T-cell (primary cell): ENCODE results near the gene DOP1A. TPM values are rescaled to one million over a fixed set of nuclear protein-coding genes. Genes with fewer than 3 reads are reported as not detected.

Source experiments
- ATAC-seq, 4 experiments: fragments of 200-7000 bp in 3 of 4; fragments of 150-1000 bp in 1 of 4; cut with Tn5 transposase; replicated peaks in 1 of 4; 1 replicate in 3 of 4; 2 replicates in 1 of 4; pipeline ENCODE4 v1.10.0; 2021; ENCODE audit warnings: moderate library complexity in 3 of 4, mild to moderate bottlenecking in 2 of 4, moderate number of reproducible peaks in 1 of 4
- CTCF ChIA-PET, 2 donors: fragments of 300-600 bp; sonication (Branson Sonifier 250); formaldehyde crosslinking; loops; one replicate each; lab custom pipeline; 2022; ENCODE audit warnings: antibody characterized with exemption in 2 of 2; lab: Charles Lee
- POLR2A ChIA-PET, 2 donors: fragments of 300-600 bp; sonication (Branson Sonifier 250); formaldehyde crosslinking; loops; one replicate each; lab custom pipeline; 2022; ENCODE audit warnings: antibody characterized with exemption in 2 of 2; lab: Charles Lee
- DNase-seq, 35 experiments: peaks; one replicate each; pipeline versions ENCODE4 v3.0.0 to v3.0.0-alpha.2; 2013 to 2023
- H3K27ac ChIP-seq: one replicate; pipeline ENCODE4 v1.5.1; 2013; ENCODE audit warnings: low read length
- H3K27me3 ChIP-seq, 2 experiments: replicated peaks in 1 of 2; 1 replicate in 1 of 2; 2 replicates in 1 of 2; pipeline versions ENCODE4 v1.6.1 to v1.7.0; 2013; ENCODE audit warnings: low read length in 1 of 2, mixed read lengths in 1 of 2; ENCODE audit not compliant: control insufficient read depth in 2 of 2, insufficient read depth in 2 of 2; ENCODE audit errors: extremely low read depth in 1 of 2
- H3K36me3 ChIP-seq, 2 donors: 1 replicate in 1 of 2; 2 replicates in 1 of 2; pipeline versions ENCODE4 v1.6.1 to v1.7.0; 2013; ENCODE audit warnings: low read length in 1 of 2; ENCODE audit not compliant: control insufficient read depth in 2 of 2, insufficient read depth in 1 of 2; ENCODE audit errors: extremely low read depth in 1 of 2
- H3K4me1 ChIP-seq, 2 experiments: 1 replicate in 1 of 2; 2 replicates in 1 of 2; pipeline versions ENCODE4 v1.6.1 to v1.7.0; 2013; ENCODE audit warnings: low read length in 2 of 2, mixed read lengths in 1 of 2; ENCODE audit not compliant: insufficient read depth in 2 of 2, control insufficient read depth in 1 of 2; ENCODE audit errors: extremely low read depth in 1 of 2
- H3K4me3 ChIP-seq, 2 donors: 1 replicate in 1 of 2; 2 replicates in 1 of 2; pipeline versions ENCODE4 v1.5.1 to v1.7.0; 2013; ENCODE audit warnings: mild to moderate bottlenecking in 2 of 2, low read length in 1 of 2, moderate library complexity in 1 of 2; ENCODE audit not compliant: control insufficient read depth in 1 of 2; ENCODE audit errors: extremely low read depth in 1 of 2
- H3K9me3 ChIP-seq: 2 replicates; pipeline ENCODE4 v1.7.0; 2013
- H3K27ac Mint-ChIP-seq, 2 donors: one replicate each; pipeline ENCODE4 v1.8.0; 2020 to 2021; ENCODE audit warnings: mild to moderate bottlenecking in 2 of 2, mixed read lengths in 2 of 2
- H3K27me3 Mint-ChIP-seq, 2 donors: one replicate each; pipeline ENCODE4 v1.8.0; 2021 to 2022; ENCODE audit warnings: mixed read lengths in 2 of 2
- H3K36me3 Mint-ChIP-seq: one replicate; pipeline ENCODE4 v1.8.0; 2021; ENCODE audit warnings: mixed read lengths
- H3K4me1 Mint-ChIP-seq, 3 donors: one replicate each; pipeline ENCODE4 v1.8.0; 2020 to 2022; ENCODE audit warnings: mixed read lengths in 3 of 3, mild to moderate bottlenecking in 1 of 3
- H3K4me3 Mint-ChIP-seq, 3 donors: one replicate each; pipeline ENCODE4 v1.8.0; 2020 to 2022; ENCODE audit warnings: mild to moderate bottlenecking in 3 of 3, mixed read lengths in 3 of 3, moderate library complexity in 3 of 3
- H3K9me3 Mint-ChIP-seq, 3 donors: one replicate each; pipeline ENCODE4 v1.8.0; 2020 to 2022; ENCODE audit warnings: mixed read lengths in 3 of 3
- WGBS: methylation state at CpG from one replicate; pipeline ENCODE4 v1.1.5; 2013; ENCODE audit warnings: missing lambda C conversion rate; ENCODE audit not compliant: insufficient coverage; 5-methylcytosine and 5-hydroxymethylcytosine counted together
- total RNA-seq, 35 experiments: library from RNA in 6 of 35; stranded (reverse) in 6 of 35; fragments of 120-200 nt in 1 of 35; gene quantifications; one replicate each; pipeline versions ENCODE4 v1.2.1 to v1.2.4 and lab custom pipeline; 2013 to 2026

Gene DOP1A
- total RNA-seq, 5 donors from 2014 or later (not counting 1 experiment from before 2014, with no cell fraction given) = 19.0 to 26.8 (median 25.5) TPM

DNA sequence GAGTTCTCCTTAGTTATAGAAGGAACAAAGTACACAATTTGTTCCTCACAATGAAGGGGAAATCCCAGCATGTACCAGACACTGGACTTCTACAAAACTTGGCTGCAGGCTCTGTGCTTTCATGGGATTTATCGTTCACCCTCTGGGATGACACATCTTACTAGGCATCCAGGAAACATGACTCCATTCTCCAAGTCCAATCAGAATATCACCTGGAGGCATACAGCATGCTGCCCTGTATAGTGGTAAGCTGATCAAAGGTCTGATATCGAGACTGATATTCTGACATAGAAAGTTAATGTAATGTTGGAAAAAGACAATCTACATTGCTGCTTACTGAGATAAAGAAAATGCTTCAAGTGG, 132.4 kb downstream of the DOP1A start:
- ChIA-PET POLR2A (no interaction called here), CTCF (no interaction called here)
- DNase-seq (no peak), ATAC-seq (no peak)
- H3K9me3 Mint-ChIP-seq = no peaks in the 10 kb centered on the region
- H3K27me3 Mint-ChIP-seq = no peaks in the 10 kb centered on the region
- no peak overlapping the region for H3K27ac Mint-ChIP-seq
- Histone ChIP-seq H3K9me3 (no peaks in the 10 kb centered on the region), H3K36me3 (no peaks in the 10 kb centered on the region), H3K27me3 (no peaks in the 10 kb centered on the region), H3K4me3 (no peak overlapping the region), H3K4me1 (no peaks in the 10 kb centered on the region), H3K27ac (no peak overlapping the region)
- H3K4me3 Mint-ChIP-seq = no peak overlapping the region
- peaks cover 4 to 17% (median 10%) of the 10 kb centered on the region in 3 donors for H3K4me1 Mint-ChIP-seq
- WGBS = 80% methylated on average over 1 of the region's 2 CpGs
- H3K36me3 Mint-ChIP-seq = no peaks in the 10 kb centered on the region

DNA sequence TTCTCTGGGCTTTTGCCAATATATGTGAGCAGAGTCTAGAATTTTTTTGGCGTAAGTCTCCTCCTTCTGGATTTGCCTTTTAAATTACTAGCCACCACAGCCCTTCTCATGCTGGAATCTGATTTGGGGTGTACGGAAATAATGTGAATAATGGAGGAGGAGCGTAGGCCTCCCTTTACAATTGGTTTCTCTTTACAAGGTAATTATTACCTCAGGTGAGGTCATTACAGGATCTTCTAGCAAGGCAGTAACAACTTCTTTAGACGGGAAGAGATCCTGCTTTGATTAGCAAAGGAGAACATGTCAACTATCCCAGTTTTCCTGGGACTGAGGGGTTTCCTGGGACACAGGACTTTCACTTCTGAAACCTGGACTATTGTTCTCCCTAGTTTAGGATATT, 134.6 kb downstream of the DOP1A start:
- Histone ChIP-seq H3K27me3 (no peaks in the 10 kb centered on the region), H3K4me3 (no peak overlapping the region), H3K9me3 (no peaks in the 10 kb centered on the region), H3K27ac (no peak overlapping the region), H3K4me1 (no peaks in the 10 kb centered on the region), H3K36me3 (no peaks in the 10 kb centered on the region)
- no CpG with 5 or more reads among the region's 4 CpGs for WGBS
- DNase-seq = no peak
- ChIA-PET CTCF (no interaction called here), POLR2A (no interaction called here)
- peaks cover 0 to 3% (median 0%) of the 10 kb centered on the region in 3 donors for H3K4me1 Mint-ChIP-seq
- no peak overlapping the region for H3K27ac Mint-ChIP-seq
- H3K9me3 Mint-ChIP-seq = no peaks in the 10 kb centered on the region
- no peak overlapping the region for H3K4me3 Mint-ChIP-seq
- no peak for ATAC-seq
- H3K27me3 Mint-ChIP-seq = peaks cover 3 to 9% of the 10 kb centered on the region in 2 donors
- no peaks in the 10 kb centered on the region for H3K36me3 Mint-ChIP-seq

DNA sequence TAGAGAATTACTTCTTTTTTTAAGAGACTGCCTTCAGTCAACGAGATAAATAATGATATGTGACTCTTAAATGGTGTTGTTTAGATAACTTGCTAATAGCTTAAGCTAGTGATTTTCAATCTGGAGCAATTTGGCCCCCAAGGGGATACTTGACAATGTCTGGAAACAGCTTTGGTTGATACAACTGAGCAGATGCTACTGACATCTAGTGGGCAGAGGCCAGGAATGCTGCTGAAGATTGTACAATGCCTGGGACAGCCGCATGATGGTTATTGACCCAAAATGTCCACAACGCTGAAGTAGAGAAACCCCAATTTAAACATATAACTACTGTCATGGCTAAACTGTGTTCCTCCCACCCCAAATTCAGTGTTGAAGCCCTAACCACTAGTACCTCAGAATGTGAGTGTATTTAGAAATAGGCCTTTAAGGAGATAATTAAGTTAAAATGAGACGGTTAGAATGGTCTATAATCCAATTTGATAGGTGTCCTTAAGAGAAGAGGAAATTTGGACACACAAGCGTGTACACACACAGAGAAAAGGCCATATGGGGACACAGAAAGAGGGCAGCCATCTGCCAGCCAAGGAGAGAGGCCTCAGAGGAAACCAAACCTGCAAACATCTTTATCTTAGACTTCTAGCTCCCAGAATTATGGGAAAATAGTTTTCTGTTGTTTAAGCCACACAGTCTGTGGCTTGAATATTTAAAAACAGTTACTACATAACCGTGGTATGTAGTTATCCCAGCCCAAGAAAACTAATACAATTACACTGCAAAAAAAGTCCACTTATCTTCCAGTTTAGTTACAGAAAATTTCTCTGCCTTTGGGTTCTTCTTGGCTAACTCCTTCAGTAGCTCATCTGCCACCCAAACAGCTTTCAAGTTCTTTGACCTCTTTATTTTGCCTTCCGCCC, 147.9 kb downstream of the DOP1A start:
- peak; percentile 85 to 98 (median 89) for ATAC-seq
- Histone ChIP-seq H3K36me3 (no peaks in the 10 kb centered on the region), H3K4me1 (no peaks in the 10 kb centered on the region), H3K4me3 (no peak overlapping the region), H3K9me3 (no peaks in the 10 kb centered on the region), H3K27ac (no peak overlapping the region), H3K27me3 (peaks cover 0 to 3% of the 10 kb centered on the region in 2 experiments)
- H3K36me3 Mint-ChIP-seq = no peaks in the 10 kb centered on the region
- H3K4me1 Mint-ChIP-seq = no peaks in the 10 kb centered on the region
- CTCF ChIA-PET = interaction anchor here (0.5 to 3.5 kb wide), 20 partner anchors 11 to 1013 kb away, joined by 3 to 52 read pairs (median 3); partner anchors contain the start of genes UBE3D (in 2 of the 2) and DOP1A (in 1 of the 2)
- peaks cover 11 to 17% of the 10 kb centered on the region in 2 donors for H3K27me3 Mint-ChIP-seq
- peak in 34 of 35 experiments; percentile 7 to 72 (median 37) for DNase-seq
- H3K27ac Mint-ChIP-seq = no peak overlapping the region
- 22% methylated on average over 3 of the region's 7 CpGs for WGBS
- H3K4me3 Mint-ChIP-seq = no peak overlapping the region
- no peaks in the 10 kb centered on the region for H3K9me3 Mint-ChIP-seq
- POLR2A ChIA-PET = interaction anchor here in 1 of 2 donors (0.9 kb wide), 1 partner anchor 149 kb away, joined by 3 read pairs; no protein-coding TSS in a partner anchor

DNA sequence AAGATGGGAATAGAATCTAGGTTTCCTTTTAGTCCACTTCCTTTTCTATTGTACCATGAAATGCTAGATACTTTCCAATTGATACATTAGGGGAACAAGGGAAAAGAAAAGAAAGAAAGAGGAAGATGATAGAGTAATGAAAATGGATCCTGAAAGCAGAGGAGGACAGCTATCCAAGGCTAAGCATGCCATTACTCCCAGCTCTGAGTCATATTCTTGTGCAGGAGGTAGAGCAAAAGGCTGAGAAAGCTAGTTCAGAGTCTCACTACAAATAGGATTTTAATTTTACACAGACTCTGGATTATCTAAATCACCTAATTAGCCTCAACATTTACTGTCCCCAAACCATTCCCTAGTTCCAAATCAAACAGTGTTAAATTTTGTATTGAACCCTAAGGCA, 149.3 kb downstream of the DOP1A start:
- H3K27me3 Mint-ChIP-seq = peaks cover 6 to 9% of the 10 kb centered on the region in 2 donors
- H3K4me1 Mint-ChIP-seq = no peaks in the 10 kb centered on the region
- no peaks in the 10 kb centered on the region for H3K27me3 ChIP-seq
- H3K36me3 Mint-ChIP-seq = no peaks in the 10 kb centered on the region
- no peak overlapping the region for H3K27ac Mint-ChIP-seq
- ChIA-PET POLR2A (no interaction called here), CTCF (interaction anchor here (0.8 to 3.5 kb wide), 9 partner anchors 9 to 297 kb away, joined by 3 to 52 read pairs (median 4); partner anchors contain the start of genes DOP1A (in 2 of the 2) and UBE3D (in 2 of the 2))
- no peaks in the 10 kb centered on the region for H3K9me3 ChIP-seq
- H3K36me3 ChIP-seq = no peaks in the 10 kb centered on the region
- no peak overlapping the region for H3K4me3 ChIP-seq
- H3K4me3 Mint-ChIP-seq = no peak overlapping the region
- no peak for DNase-seq
- ATAC-seq = no peak
- no peaks in the 10 kb centered on the region for H3K9me3 Mint-ChIP-seq
- no peaks in the 10 kb centered on the region for H3K4me1 ChIP-seq
- no peak overlapping the region for H3K27ac ChIP-seq

Other genes with a start within 250 kb of the DOP1A start
- 1 to 10 TPM; 6.2 to 9.3 (median 7.1) TPM for gene UBE3D, start 1.8 kb upstream of the DOP1A start, total RNA-seq
- 10 to 100 TPM; 18.8 to 26.0 (median 24.3) TPM for gene PGM3, start 125.6 kb downstream of the DOP1A start, total RNA-seq
- 1 to 10 TPM; 1.5 to 4.1 (median 2.9) TPM for gene RWDD2A, start 125.7 kb downstream of the DOP1A start, total RNA-seq